Large intestine (tissue), 3 donors: ENCODE results near the gene NEUROD4. TPM values are rescaled to one million over a fixed set of nuclear protein-coding genes. Genes with fewer than 3 reads are reported as not detected.
A peak's percentile ranks its signal among the peaks of the same experiment; 100 is the strongest.
"Not testable (repeated sequence)": the region's sequence is repeated elsewhere in the genome, so short reads cannot be mapped to it uniquely, and the experiment has no call there.

Experiments used
- DNase-seq, 2 donors: peaks; one replicate each; pipeline versions ENCODE4 v3.0.0 to v3.0.0-alpha.2; 2013
- H3K27ac ChIP-seq: one replicate; pipeline ENCODE4 v1.5.1; 2013; ENCODE audit warnings: low read length
- H3K27me3 ChIP-seq: 2 replicates; pipeline ENCODE4 v1.6.1; 2013; ENCODE audit warnings: low read length; ENCODE audit not compliant: control insufficient read depth, insufficient read depth
- H3K36me3 ChIP-seq: 2 replicates; pipeline ENCODE4 v1.6.1; 2013; ENCODE audit warnings: low read length; ENCODE audit not compliant: control insufficient read depth, insufficient read depth
- H3K4me1 ChIP-seq: one replicate; pipeline ENCODE4 v1.6.1; 2013; ENCODE audit warnings: low read length; ENCODE audit not compliant: control insufficient read depth, insufficient read depth
- H3K4me3 ChIP-seq: one replicate; pipeline ENCODE4 v1.5.1; 2013; ENCODE audit warnings: low read length
- H3K9me3 ChIP-seq: one replicate; pipeline ENCODE4 v1.6.1; 2013; ENCODE audit warnings: mild to moderate bottlenecking, low read depth, low read length, moderate library complexity; ENCODE audit not compliant: control insufficient read depth
- WGBS: methylation state at CpG from one replicate; pipeline ENCODE4 v1.1.5; 2013; ENCODE audit warnings: low lambda C conversion rate; ENCODE audit not compliant: insufficient coverage; 5-methylcytosine and 5-hydroxymethylcytosine counted together
- polyA plus RNA-seq: library from polyadenylated mRNA; unstranded; fragments of 120-200 nt; gene quantifications from one replicate; pipeline ENCODE4 v1.2.1, GENCODE V29; 2013

Gene NEUROD4
- polyA plus RNA-seq, 1 donor = 0.01 TPM

DNA sequence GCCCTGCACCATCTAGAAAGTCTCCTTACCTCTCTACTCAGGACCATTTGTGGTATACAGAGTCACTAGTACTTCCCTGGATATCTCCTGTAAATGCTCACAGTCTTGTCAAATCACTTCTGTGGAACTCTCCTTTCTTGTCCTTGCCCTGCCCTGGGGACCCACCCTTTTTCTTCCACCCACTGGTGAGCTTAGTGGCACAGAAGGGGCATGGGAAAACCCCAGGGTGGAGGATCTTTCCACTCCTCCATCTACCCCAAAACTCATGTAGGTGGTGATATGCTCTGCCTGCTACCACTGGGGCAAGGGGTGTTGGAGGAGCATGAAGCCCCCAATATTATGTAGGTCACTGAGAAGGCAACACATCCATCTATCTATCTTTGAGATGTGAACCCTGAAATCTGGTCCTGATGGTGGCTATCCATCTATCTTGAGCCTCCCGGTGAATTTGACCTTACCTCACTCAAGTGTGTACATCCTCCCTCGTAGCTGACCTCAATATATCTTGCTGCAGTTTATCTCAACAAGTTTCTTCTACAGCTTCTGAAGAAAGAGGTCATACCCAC lies 36.2 kb upstream of the NEUROD4 start:
- Histone ChIP-seq H3K27me3 (no peaks in the 10 kb centered on the region), H3K27ac (no peak overlapping the region), H3K9me3 (no peaks in the 10 kb centered on the region), H3K4me1 (no peaks in the 10 kb centered on the region), H3K4me3 (no peak overlapping the region), H3K36me3 (no peaks in the 10 kb centered on the region)
- WGBS = no CpG with 5 or more reads among the region's 2 CpGs
- no peak for DNase-seq

DNA sequence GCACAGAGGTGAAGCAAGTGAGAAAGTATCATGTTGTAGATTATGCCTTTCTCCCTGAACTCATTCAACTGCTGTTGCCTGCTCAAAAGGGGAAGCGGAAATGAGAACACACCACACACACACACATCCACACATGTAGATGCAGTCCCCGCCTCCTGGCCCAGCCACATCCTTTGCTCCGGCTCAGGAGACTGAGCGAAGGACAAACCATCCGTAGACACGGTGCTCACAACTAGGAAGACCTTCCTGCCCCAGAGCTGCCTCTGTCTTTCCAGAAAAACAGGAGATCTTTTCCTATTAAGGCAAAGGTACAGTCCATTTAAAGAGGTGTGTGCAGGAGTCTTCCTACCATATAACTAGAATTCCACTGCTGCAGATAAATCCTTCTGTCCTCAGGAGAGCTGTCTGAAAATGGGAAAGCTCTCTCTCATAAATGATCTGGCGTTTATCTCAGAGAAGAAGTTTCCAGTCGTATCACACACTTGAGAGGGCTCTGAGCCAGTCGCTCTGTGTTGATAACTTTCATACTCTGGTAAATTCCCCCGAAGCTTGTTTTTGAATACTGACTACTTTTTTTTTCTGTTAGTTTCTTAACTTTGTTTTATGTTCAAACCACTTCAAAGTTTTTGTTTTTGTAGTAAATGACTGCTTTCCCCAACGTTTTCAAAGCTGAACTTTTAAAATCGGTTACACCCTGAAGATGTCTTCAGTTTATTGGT lies 35.0 kb upstream of the NEUROD4 start, which contains the start of gene TESPA1:
TESPA1 (minus strand) TSS at position 105 of the 719 bp plus-strand sequence. CDS start 10,200 bp downstream, outside the sequence.
- no peak within 1 kb of the TSS for H3K27ac ChIP-seq
- H3K9me3 ChIP-seq = no peaks in the 10 kb centered on the region
- WGBS = 71% methylated on average over 1 of the region's 12 CpGs
- H3K36me3 ChIP-seq = no peaks in the 10 kb centered on the region
- H3K4me3 ChIP-seq = no peak within 1 kb of the TSS
- peak; percentile 12 to 22 for DNase-seq
- H3K27me3 ChIP-seq = peaks cover 1% of the 10 kb centered on the region
- H3K4me1 ChIP-seq = no peaks in the 10 kb centered on the region

DNA sequence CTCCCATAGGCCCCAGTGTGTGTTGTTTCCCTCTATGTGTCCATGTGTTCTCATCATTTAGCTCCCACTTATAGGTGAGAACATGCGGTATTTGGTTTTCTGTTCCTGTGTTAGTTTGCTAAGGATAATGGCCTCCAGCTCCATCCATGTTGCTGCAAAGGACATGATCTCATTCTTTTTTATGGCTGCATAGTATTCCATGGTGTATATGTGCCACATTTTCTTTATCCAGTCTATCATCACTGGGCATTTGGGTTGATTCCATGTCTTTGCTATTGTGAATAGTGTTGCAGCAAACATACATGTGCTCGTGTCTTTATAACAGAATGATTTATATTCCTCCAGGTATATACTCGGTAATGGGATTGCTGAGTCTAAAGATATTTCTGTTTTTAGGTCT lies 33.0 kb upstream of the NEUROD4 start:
- H3K4me1 ChIP-seq, H3K4me3 ChIP-seq, H3K27ac ChIP-seq, H3K27me3 ChIP-seq, H3K9me3 ChIP-seq, H3K36me3 ChIP-seq, DNase-seq: not testable (repeated sequence)
- WGBS = no CpG with 5 or more reads among the region's 3 CpGs

DNA sequence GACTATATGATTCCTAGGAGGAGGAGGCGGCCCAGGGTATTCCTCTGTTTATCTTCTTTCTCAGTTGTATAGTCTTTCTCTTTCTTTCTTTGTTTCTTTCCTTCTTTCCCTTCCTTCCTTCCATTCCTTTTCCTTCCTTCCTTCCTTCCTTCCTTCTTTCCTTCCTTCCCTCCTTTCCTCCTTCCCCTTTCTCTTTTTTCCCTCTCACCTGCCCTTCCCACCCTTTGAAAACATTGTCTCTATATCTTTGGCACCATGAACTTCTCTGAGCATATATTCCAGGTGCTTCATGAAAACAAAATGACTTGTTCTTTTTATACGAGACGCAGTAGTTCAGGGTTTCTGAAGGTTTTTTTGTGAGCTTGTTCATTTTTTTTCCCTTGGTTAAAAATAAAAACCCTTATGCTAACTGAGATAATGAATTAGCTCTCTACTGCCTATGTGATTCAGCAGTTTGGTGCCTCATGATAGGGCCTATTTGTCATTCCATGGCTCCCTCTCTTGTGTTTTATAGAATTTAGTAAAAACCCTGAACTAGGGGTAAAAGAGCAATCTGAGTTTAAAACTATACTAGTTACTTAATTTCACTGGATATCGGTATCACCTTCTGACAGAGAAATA lies 32.1 kb upstream of the NEUROD4 start:
- Histone ChIP-seq H3K27me3 (peaks cover 2% of the 10 kb centered on the region), H3K4me3 (no peak overlapping the region), H3K27ac (no peak overlapping the region), H3K9me3 (no peaks in the 10 kb centered on the region), H3K4me1 (no peaks in the 10 kb centered on the region), H3K36me3 (no peaks in the 10 kb centered on the region)
- WGBS = 100% methylated on average over 1 of the region's 4 CpGs
- no peak for DNase-seq

GRCh38 chr12:54988402-54989054 lies 31.2 kb upstream of the NEUROD4 start:
- DNase-seq = peak in 1 of 2 donors; percentile 19
- Histone ChIP-seq H3K9me3 (no peaks in the 10 kb centered on the region), H3K27me3 (peaks cover 2% of the 10 kb centered on the region), H3K4me1 (no peaks in the 10 kb centered on the region), H3K36me3 (no peaks in the 10 kb centered on the region), H3K27ac (no peak overlapping the region), H3K4me3 (no peak overlapping the region)
- no CpG with 5 or more reads among the region's 1 CpG for WGBS

DNA sequence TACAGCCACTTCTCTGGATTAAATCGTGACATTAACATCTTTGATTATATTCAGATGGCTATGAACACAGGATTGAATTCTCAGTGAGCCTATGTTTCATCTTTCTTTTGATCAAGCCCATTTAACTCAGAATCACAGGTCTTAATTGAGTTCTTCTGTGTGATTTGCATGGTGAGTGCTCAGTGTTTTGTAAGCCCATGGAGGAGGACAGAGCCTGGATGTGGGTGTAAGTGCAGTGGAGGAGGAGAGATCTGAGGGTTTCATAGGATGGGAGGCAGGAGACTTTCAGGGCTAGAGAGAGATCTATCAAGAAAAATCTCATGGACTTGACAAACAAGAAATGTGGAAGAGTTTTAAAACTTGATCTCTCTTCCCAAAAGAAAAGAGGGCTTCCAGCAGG lies 29.9 kb upstream of the NEUROD4 start:
- Histone ChIP-seq H3K27me3 (peaks cover 2% of the 10 kb centered on the region), H3K27ac (no peak overlapping the region), H3K36me3 (no peaks in the 10 kb centered on the region), H3K9me3 (no peaks in the 10 kb centered on the region), H3K4me1 (no peaks in the 10 kb centered on the region), H3K4me3 (no peak overlapping the region)
- 83% methylated on average over 1 of the region's 1 CpG for WGBS
- DNase-seq = no peak

- WGBS = 100% methylated on average over 5 of the region's 9 CpGs
- no peak overlapping the region for H3K27ac ChIP-seq
These were observed 28.4 kb upstream of the NEUROD4 start for GRCh38 chr12:54991161-54991990.

GRCh38 chr12:54991991-54992375 lies 27.8 kb upstream of the NEUROD4 start:
- Histone ChIP-seq H3K9me3 (no peaks in the 10 kb centered on the region), H3K27ac (no peak overlapping the region), H3K27me3 (peaks cover 7% of the 10 kb centered on the region), H3K4me1 (no peaks in the 10 kb centered on the region), H3K4me3 (no peak overlapping the region), H3K36me3 (no peaks in the 10 kb centered on the region)
- WGBS = no CpG with 5 or more reads among the region's 5 CpGs
- no peak for DNase-seq

More at GRCh38 chr12:54991161-54991990, 28.4 kb upstream of the NEUROD4 start:
- DNase-seq = no peak
- no peaks in the 10 kb centered on the region for H3K4me1 ChIP-seq
- no peaks in the 10 kb centered on the region for H3K9me3 ChIP-seq
- peaks cover 2% of the 10 kb centered on the region for H3K27me3 ChIP-seq
- H3K36me3 ChIP-seq = no peaks in the 10 kb centered on the region
- H3K4me3 ChIP-seq = no peak overlapping the region

- 60% methylated on average over 1 of the region's 12 CpGs for WGBS
- peaks cover 7% of the 10 kb centered on the region for H3K27me3 ChIP-seq
- H3K4me3 ChIP-seq = no peak overlapping the region
- no peaks in the 10 kb centered on the region for H3K36me3 ChIP-seq
- peak; percentile 30 to 31 for DNase-seq
- no peaks in the 10 kb centered on the region for H3K9me3 ChIP-seq
- no peak overlapping the region for H3K27ac ChIP-seq
- H3K4me1 ChIP-seq = no peaks in the 10 kb centered on the region
These were observed 26.5 kb upstream of the NEUROD4 start for GRCh38 chr12:54993181-54993835.
